ENCODE data around the gene ZNF76. TPM values are rescaled to one million over a fixed set of nuclear protein-coding genes. Genes with fewer than 3 reads are reported as not detected.
A peak's percentile ranks its signal among the peaks of the same experiment; 100 is the strongest.

ZNF76 gene
- total RNA-seq, result 10 to 100 TPM; 26.6 to 46.4 TPM
- 10 to 100 TPM; 10.6 to 51.8 TPM for polyA plus RNA-seq
- long read RNA-seq, donor 1, transcript ZNF76-203 (14 exons, 2,716 nt), result minor isoform, 5 of 110 reads
- long read RNA-seq, donor 1, transcript ZNF76-202 (13 exons, 2,447 nt), result major isoform, 17 of 110 reads
- long read RNA-seq, donor 1, partial matches to known transcripts, result 48 of 110 reads
- long read RNA-seq, donor 1, other reads (novel, unspliced or antisense), result 36 of 110 reads
- long read RNA-seq, donor 2, partial matches to known transcripts, result 14 of 29 reads
- long read RNA-seq, donor 2, other reads (novel, unspliced or antisense), result 11 of 29 reads

DNA sequence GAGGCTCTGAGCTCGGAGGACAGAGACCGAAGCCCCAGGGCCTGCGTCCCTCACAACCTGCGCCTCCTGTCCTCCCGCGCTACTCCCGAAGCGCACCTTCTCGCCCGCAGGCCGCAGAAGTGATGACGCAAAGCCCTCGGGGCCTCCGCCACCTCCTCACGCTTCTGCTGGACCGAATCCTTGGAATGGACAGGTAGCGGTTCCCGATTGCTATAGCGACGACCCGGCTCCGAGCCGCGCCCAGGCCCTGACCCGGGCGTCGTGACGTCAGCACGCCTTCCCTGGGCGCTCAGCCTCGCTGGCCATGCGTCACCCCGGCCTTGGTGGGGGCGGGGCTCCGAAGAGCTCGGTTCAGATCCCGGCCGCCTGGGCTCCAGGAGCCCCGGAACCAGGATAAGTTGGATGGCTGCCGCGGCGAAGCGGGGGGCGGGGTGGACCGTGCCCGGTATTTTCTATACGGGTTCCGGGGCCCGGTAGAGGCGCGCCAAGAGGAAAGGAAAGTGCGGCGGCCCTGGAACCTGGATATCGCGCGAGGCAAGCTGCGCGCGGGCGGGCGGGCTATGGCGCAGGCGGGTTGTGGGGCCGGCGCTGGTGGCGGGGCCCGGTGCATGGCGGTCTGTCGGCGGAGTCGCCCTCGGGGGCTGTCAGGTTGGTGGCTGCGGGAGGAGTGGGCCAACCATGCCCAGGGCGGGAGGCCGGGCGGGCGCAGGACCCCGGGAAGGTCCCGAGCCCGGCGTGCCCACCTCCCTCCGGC lies at the start of gene ZNF76:
ZNF76 (plus strand) TSS at position 542 of the 754 bp plus-strand sequence. CDS start 21,417 bp downstream, outside the sequence.
- DNase-seq, result peak; percentile 99
- Histone ChIP-seq H3K4me1 (ENCODE audit: control insufficient read depth in 1 of 2, insufficient read depth in 2 of 2, low read length in 2 of 2) (no peaks in the 10 kb centered on the region), H3K9me3 (ENCODE audit: control insufficient read depth, low read length) (no peaks in the 10 kb centered on the region), H3K27me3 (ENCODE audit: control insufficient read depth in 1 of 2, insufficient read depth in 2 of 2, low read length in 1 of 2) (no peaks in the 10 kb centered on the region), H3K36me3 (ENCODE audit: control insufficient read depth in 1 of 2, insufficient read depth in 2 of 2, low read length in 1 of 2) (no peaks in the 10 kb centered on the region), H3K4me3 (ENCODE audit: low read length in 2 of 2) (peak within 1 kb of the TSS; percentile 77 to 84), H3K27ac (ENCODE audit: low read depth in 1 of 2, low read length in 2 of 2) (peak within 1 kb of the TSS; percentile 80 to 81)
- 0 to 1% methylated on average over 67 to 82 of the region's 82 CpGs for WGBS, 2 donors
- peak; percentile 98 for ATAC-seq (ENCODE audit: low FRiP score)
- intact Hi-C loops (cut with DNase I), result no loop called here

DNA sequence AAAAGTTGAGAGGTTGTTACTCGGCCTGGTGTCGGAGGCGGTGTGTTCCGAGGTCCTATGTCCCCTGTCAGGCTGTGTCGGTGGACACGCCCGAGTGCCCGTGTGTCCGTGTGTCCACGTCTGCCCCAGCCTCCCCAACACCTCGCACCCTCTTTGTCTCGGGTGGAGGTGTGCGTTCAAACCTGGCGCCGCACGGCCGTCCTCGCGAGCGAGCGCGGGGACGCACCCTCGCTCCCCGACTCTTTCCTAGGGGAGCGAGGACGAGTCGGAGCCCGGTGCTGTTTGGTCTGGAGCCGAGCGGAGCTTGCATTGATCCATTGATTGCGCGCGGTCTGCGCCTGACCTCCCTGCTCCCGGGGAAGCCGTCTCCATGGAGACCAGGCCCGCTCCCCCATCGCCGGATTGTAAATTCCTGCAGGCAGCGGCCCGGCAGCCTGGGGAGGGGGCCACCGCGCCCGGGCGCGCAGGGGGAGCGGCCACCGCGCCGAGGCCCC lies 46.2 kb upstream of the ZNF76 start:
- intact Hi-C loops (cut with DNase I), result no loop called here
- no peak overlapping the region for H3K27ac ChIP-seq (ENCODE audit: low read depth in 1 of 2, low read length in 2 of 2)
- ATAC-seq (ENCODE audit: low FRiP score), result no peak
- H3K4me1 ChIP-seq (ENCODE audit: control insufficient read depth in 1 of 2, insufficient read depth in 2 of 2, low read length in 2 of 2), result peaks cover 2 to 4% of the 10 kb centered on the region in 2 donors
- no peaks in the 10 kb centered on the region for H3K9me3 ChIP-seq (ENCODE audit: control insufficient read depth, low read length)
- H3K27me3 ChIP-seq (ENCODE audit: control insufficient read depth in 1 of 2, insufficient read depth in 2 of 2, low read length in 1 of 2), result no peaks in the 10 kb centered on the region
- H3K36me3 ChIP-seq (ENCODE audit: control insufficient read depth in 1 of 2, insufficient read depth in 2 of 2, low read length in 1 of 2), result no peaks in the 10 kb centered on the region
- peak in 1 of 2 donors; percentile 82 for DNase-seq
- H3K4me3 ChIP-seq (ENCODE audit: low read length in 2 of 2), result peak overlapping the region; percentile 90 to 96
- WGBS, 2 donors, result 6 to 8% methylated on average over 40 to 51 of the region's 51 CpGs

GRCh38 chr6:35213824-35214756 lies 45.4 kb upstream of the ZNF76 start, which contains the start of gene SCUBE3:
TSS of gene SCUBE3 (plus strand) at chr6:35213956. CDS start at chr6:35214419, 463 bp downstream.
- peak; percentile 59 to 84 for DNase-seq
- peak; percentile 53 for ATAC-seq (ENCODE audit: low FRiP score)
- Histone ChIP-seq H3K4me1 (ENCODE audit: control insufficient read depth in 1 of 2, insufficient read depth in 2 of 2, low read length in 2 of 2) (peaks cover 4 to 9% of the 10 kb centered on the region in 2 donors), H3K36me3 (ENCODE audit: control insufficient read depth in 1 of 2, insufficient read depth in 2 of 2, low read length in 1 of 2) (no peaks in the 10 kb centered on the region), H3K4me3 (ENCODE audit: low read length in 2 of 2) (peak within 1 kb of the TSS; percentile 90 to 96), H3K27ac (ENCODE audit: low read depth in 1 of 2, low read length in 2 of 2) (peak within 1 kb of the TSS; percentile 69 to 83), H3K27me3 (ENCODE audit: control insufficient read depth in 1 of 2, insufficient read depth in 2 of 2, low read length in 1 of 2) (no peaks in the 10 kb centered on the region), H3K9me3 (ENCODE audit: control insufficient read depth, low read length) (no peaks in the 10 kb centered on the region)
- WGBS, 2 donors, result 0 to 1% methylated on average over 60 to 89 of the region's 89 CpGs
- intact Hi-C loops (cut with DNase I), result no loop called here

DNA sequence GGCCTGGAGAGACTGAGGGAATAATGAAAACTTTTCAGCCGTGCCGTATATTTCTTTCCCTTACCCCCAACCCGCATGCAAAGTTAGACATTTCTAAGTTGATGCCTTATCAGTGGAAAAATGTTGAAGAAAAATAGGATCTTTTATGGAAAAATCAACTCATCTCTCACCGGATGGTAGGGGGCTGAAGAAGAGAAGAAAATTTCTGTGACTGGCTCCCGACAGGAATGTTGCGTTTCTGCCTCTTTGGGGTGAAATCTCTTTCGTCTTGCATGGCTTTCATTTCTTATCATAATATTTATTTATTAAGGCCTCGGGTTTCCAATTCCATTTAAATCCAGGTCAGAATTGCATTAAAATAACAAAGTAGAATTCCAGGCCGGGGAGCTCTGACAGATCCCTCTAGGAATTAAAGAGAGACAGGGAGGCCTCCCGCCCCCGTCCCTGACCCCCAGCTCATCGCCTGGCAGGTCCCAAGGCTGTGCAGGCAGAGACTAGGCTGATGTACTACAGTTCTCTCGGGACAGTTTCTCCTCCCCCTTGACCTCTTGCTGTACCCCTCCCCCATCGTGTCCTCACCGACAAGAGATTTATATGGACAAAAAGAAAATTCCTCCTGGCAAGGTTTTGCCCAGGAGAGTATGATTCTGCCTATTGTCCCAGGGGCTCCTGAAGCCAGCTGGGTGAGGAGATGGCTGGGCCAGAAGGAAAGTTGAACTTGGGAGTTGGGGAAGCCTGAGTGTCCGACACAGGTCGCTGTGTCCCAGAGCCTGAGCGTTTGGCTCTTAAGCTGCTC lies 44.5 kb upstream of the ZNF76 start:
- intact Hi-C loops (cut with DNase I), result no loop called here
- H3K27ac ChIP-seq (ENCODE audit: low read depth in 1 of 2, low read length in 2 of 2), result peak overlapping the region; percentile 18 to 49
- WGBS, 2 donors, result 1 to 7% methylated on average over 18 of the region's 18 CpGs
- peaks cover 4 to 16% of the 10 kb centered on the region in 2 donors for H3K4me1 ChIP-seq (ENCODE audit: control insufficient read depth in 1 of 2, insufficient read depth in 2 of 2, low read length in 2 of 2)
- no peaks in the 10 kb centered on the region for H3K36me3 ChIP-seq (ENCODE audit: control insufficient read depth in 1 of 2, insufficient read depth in 2 of 2, low read length in 1 of 2)
- H3K27me3 ChIP-seq (ENCODE audit: control insufficient read depth in 1 of 2, insufficient read depth in 2 of 2, low read length in 1 of 2), result no peaks in the 10 kb centered on the region
- DNase-seq (peak in 1 of 2 donors; percentile 67), ATAC-seq (ENCODE audit: low FRiP score) (no peak)
- H3K4me3 ChIP-seq (ENCODE audit: low read length in 2 of 2), result peak overlapping the region; percentile 90 to 96
- no peaks in the 10 kb centered on the region for H3K9me3 ChIP-seq (ENCODE audit: control insufficient read depth, low read length)

DNA sequence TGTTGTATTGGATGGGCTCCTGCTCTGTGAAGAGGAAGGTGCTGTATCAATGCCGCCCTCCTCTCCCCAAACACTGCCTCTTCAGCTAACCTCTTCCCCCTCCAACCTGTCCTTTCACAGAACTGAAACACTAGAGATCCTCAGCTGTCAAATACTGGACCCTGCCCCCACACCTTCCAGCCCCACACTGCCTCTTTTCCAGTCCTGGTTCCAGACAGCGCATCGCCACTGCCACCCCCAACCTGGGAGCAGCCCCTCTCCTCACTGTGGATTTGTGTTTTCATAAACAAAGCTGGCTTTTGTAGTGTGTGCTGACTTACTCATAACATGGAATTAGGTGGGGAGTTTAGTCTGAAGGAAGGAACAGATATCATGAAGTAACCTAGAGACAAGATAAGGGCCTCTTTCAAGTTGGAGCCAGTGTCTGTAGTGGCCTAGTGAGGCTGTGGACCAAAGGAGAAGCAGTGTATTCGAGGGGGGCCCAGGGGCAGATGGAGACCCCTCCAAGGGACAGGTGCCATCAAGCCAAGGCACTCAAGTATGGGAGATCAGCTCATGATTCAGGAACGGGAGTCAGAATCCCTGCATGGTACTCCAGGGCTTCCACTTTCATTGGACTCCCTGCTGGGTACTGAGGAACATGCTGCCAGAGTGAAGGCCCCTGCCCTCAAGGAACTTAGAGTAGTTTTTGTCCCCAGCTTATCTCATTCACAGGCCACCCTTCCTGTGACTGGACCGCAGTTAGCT lies 43.7 kb upstream of the ZNF76 start:
- H3K4me3 ChIP-seq (ENCODE audit: low read length in 2 of 2), result peak overlapping the region; percentile 90 to 96
- peak overlapping the region; percentile 32 to 61 for H3K27ac ChIP-seq (ENCODE audit: low read depth in 1 of 2, low read length in 2 of 2)
- ATAC-seq (ENCODE audit: low FRiP score) (peak; percentile 4), DNase-seq (peak in 1 of 2 donors; percentile 60)
- H3K36me3 ChIP-seq (ENCODE audit: control insufficient read depth in 1 of 2, insufficient read depth in 2 of 2, low read length in 1 of 2), result no peaks in the 10 kb centered on the region
- H3K9me3 ChIP-seq (ENCODE audit: control insufficient read depth, low read length), result no peaks in the 10 kb centered on the region
- intact Hi-C loops (cut with DNase I), result loop anchor here in 1 of 2 donors (2.0 kb wide), 1 partner anchor 23 kb away; no protein-coding TSS in a partner anchor
- no peaks in the 10 kb centered on the region for H3K27me3 ChIP-seq (ENCODE audit: control insufficient read depth in 1 of 2, insufficient read depth in 2 of 2, low read length in 1 of 2)
- WGBS, 2 donors, result 37 to 49% methylated on average over 6 of the region's 6 CpGs
- H3K4me1 ChIP-seq (ENCODE audit: control insufficient read depth in 1 of 2, insufficient read depth in 2 of 2, low read length in 2 of 2), result peaks cover 4 to 19% of the 10 kb centered on the region in 2 donors

DNA sequence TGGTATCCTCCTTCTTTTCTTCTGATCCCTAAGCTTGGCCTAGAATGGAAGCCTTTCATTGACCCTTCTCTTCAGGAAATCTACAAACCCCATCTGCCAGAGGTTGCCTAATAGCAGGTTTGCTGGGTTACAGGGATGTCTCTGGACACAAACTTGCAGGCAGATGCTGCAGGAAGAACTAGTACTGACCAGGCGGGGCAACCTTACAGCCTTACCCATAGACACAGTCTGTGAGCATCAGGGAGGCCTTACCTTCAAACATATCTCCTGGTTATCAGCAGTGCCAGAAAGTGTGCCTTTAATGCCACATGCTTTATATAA lies 43.2 kb upstream of the ZNF76 start:
- Histone ChIP-seq H3K4me1 (ENCODE audit: control insufficient read depth in 1 of 2, insufficient read depth in 2 of 2, low read length in 2 of 2) (peaks cover 4 to 23% of the 10 kb centered on the region in 2 donors), H3K4me3 (ENCODE audit: low read length in 2 of 2) (peak overlapping the region in 1 of 2 donors; percentile 96), H3K36me3 (ENCODE audit: control insufficient read depth in 1 of 2, insufficient read depth in 2 of 2, low read length in 1 of 2) (no peaks in the 10 kb centered on the region), H3K9me3 (ENCODE audit: control insufficient read depth, low read length) (no peaks in the 10 kb centered on the region), H3K27me3 (ENCODE audit: control insufficient read depth in 1 of 2, insufficient read depth in 2 of 2, low read length in 1 of 2) (no peaks in the 10 kb centered on the region), H3K27ac (ENCODE audit: low read depth in 1 of 2, low read length in 2 of 2) (peak overlapping the region; percentile 61 to 64)
- DNase-seq (no peak), ATAC-seq (ENCODE audit: low FRiP score) (no peak)
- WGBS, 2 donors, result 83 to 87% methylated on average over 1 of the region's 1 CpG
- intact Hi-C loops (cut with DNase I), result loop anchor here in 1 of 2 donors (2.0 kb wide), 1 partner anchor 22 kb away; no protein-coding TSS in a partner anchor

Measured in aorta (tissue), 5 donors.